Right renal cortex interstitium (tissue), 3 donors: ENCODE data around the gene PPP2R2C. TPM values are rescaled to one million over a fixed set of nuclear protein-coding genes. Genes with fewer than 3 reads are reported as not detected.

ENCODE experiments used
- DNase-seq, 3 donors: peaks; one replicate each; pipeline ENCODE4 v3.0.0-alpha.2; 2013; ENCODE audit warnings: low read depth in 3 of 3, low spot score in 2 of 3
- polyA plus RNA-seq, 3 donors: library from polyadenylated mRNA; unstranded; fragments of 120-200 nt; gene quantifications; one replicate each; pipeline ENCODE4 v1.2.1, GENCODE V29; 2013; ENCODE audit not compliant: insufficient read length in 3 of 3

PPP2R2C gene
- polyA plus RNA-seq, 3 donors = 0.22 to 0.62 (median 0.39) TPM

DNA sequence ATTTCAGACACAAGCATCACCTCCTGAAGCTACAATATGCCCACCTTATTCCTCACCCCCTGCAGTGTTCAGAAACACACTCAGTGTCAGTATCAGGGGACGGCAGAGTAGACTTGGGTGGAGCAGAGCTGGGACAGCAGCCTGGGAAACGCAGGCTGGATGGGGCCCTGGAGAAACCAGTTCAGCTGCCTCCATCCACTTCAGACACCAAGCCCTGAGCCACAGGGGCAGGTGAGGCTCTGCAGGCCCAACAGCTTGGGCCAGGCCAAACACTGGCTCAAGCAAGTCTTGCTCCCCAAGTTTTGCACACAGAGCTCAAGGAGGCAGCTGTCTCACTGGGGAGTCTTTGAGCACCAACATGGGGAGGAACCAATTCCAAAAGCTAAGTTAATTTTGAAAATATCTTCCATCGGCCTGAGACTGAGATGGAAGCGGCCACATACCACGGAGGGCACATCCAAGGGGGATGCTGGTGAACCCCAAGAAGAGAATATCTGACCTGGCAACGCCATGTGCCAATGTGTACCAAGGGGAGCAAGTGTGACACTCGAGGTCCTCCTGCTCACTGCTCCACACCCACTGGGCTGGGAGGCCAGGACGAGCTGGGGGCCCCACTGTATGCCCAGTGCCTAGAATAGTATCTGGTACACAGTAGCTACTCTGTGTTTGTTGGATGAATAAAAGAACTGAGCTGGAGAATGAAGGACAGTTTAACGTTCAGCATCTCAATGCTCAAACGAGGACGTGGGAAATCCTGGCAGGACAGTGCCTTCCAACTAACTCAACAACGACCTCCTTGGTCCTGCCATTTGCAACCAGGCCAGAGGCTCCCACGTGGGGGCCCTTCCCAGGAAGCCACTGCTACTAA, 45.6 kb downstream of the PPP2R2C start:
- DNase-seq = no peak

DNA sequence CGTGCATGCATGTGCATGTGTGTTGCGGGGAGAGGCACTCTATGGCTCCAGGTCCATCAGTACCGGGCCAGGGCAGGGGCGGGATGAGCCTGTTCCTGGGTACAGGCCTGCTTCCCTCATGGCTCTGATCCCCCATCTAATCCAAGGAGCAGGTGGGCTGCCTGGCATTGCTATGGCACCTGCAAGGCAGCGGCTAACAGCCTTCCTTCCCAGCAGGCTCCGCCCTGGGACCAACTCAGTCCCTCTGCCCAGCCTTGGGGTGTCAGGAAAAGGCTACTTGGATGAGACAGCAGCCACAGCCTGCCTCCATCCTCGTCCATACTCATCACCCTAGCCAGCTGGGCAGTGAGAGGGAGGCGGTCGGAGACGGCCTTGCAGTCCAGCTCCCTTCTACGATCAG, 46.5 kb downstream of the PPP2R2C start:
- no peak for DNase-seq

DNA sequence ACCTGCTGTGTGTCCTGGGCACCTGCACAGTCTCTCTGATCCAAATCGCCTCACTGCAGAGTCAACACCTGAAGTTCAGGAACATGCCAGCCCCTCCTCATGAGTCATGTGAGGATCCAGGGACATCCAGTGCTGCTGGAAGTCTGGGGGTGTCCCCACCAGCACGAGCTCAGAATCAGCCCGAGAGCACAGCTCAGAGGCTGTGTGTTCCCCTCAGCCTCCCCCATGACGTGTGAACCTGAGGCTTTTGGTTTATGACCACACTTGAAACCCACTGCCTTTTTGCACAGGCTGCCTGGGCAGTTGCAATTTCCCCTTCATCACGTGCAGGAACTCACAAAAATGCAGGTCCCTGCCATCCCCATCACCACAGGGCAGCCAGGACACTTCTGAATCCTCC, 47.1 kb downstream of the PPP2R2C start:
- DNase-seq = no peak

DNA sequence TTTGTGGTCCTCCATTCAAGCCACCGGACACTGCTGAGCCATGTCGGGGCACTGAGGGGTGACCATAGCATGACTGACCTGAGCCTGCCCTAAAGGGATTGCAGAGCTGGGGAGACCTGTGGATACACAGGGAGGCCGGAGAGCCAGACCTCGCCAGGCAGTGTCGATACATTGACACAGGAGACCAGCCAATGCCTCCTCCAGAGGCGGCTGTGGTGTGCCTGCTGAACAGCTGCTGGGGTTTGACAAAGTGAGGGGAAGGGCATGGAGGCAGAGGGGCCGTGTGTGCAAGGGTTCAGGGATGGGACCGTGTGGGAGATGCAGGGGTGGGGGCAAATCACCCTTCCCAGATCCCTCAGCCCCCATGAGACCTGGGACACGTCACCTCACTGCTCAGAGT, 48.0 kb downstream of the PPP2R2C start:
- DNase-seq = no peak

DNA sequence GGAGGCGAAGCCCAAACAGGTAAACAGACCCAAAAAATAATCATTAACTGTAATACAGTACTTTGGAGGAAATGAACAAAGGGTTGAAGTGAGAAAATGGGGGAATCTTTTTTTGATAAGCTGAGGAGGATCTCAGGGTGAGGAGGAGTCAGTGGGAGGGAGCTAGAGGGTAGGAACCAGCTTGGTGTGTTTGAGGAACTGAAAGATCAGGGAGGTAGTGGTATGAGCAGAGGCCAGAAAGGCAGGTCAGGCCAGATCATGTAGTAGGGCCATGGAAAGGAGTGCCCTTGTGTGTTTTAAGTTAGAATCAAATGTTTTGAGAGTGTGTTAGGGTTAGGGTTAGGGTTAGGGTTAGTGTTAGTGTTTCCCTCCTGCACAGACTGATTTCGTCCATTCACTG, 48.8 kb downstream of the PPP2R2C start:
- no peak for DNase-seq

DNA sequence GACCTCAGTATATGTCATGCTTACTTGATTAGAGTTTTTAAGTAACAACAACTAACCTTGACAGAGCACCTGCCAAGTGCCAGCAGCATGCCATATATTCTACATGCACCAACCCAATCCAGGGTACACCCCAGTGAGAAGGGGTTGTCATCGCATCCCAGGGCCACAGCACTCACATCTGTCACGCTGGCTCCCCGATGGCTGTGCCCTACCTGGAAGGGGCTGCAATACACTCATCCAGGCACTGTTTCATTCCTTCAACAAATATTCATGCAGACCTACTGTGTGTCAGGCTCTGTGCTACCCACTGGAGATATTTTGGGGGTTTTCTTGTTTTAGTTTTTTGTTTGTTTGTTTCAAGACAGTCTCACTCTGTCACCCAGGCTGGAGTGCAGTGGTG, 49.5 kb downstream of the PPP2R2C start:
- DNase-seq = no peak

DNA sequence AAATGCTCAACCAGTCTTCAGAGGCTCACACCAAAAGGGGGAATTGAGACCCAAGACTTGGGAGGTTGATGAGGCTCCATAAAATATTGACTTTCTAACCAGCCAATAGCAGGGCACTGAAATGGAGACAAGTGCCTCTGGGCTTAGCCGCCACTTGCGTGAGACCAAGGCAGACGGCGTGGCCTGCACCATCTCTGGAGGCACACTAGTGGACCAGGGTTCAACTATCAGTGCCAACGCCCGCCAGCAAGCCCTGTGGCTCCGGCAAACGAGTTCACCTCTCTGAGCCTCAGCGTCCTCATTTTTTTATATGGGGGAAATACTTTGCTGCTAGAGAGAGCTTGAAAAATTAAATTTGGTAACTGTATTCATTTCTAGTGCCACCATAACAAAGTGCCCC, 50.3 kb downstream of the PPP2R2C start:
- DNase-seq = no peak

DNA sequence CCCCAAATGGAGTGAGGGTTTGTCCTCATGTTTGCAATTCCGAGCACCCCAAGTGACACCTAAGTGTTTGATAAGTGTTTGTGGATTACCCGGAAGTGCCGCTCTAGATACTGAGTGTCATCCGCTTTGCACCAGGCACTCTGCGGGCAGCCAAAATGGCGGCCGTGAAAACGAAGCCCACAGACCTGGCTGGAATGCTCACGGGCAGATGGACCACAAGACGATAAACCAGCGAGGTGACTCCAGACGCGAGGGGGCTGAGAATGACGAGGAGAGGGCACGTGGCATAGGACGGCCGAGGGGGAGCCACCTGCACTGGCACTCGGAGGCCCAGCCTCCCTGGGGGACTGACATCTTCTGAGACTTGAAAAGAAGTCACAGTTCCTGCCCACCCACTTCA, 51.0 kb downstream of the PPP2R2C start:
- no peak for DNase-seq

DNA sequence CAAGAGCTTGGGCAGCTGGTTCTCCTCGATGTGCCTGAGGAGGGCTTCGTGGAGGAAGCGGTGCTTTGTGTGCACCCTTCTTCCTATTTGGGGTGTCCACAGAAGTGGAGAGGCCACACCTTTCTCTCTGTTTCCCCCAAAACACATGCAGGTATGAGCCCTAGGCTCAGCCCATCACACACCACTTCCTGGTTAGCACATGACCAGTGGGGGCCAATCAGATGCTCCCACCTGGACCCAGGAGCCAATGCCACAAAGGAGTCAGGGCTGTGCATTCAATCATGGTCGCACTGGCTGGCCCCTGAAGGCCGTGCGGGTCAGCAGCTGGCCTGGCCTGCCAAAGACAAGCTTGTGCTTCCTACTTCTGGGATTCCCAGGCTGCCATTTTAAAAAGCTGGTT, 51.4 kb downstream of the PPP2R2C start:
- DNase-seq = no peak

DNA sequence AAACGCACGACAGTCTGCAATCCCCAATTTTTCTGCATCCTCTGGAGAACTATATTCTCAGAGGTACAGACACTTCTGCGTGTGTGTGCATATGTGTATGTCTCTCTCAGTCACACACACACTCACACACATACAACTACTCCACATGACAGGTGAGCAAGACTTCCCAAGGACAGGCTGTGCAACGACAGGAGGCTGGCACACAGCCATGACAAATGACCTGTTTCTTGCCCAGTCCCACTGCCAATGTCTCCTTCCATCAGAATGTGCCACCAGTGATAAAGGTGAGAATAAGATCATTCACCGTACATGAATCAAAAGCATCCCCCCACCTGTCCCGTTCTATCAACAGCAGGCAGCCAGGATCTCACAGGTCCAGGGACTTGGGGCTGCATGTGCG, 52.4 kb downstream of the PPP2R2C start:
- no peak for DNase-seq

DNA sequence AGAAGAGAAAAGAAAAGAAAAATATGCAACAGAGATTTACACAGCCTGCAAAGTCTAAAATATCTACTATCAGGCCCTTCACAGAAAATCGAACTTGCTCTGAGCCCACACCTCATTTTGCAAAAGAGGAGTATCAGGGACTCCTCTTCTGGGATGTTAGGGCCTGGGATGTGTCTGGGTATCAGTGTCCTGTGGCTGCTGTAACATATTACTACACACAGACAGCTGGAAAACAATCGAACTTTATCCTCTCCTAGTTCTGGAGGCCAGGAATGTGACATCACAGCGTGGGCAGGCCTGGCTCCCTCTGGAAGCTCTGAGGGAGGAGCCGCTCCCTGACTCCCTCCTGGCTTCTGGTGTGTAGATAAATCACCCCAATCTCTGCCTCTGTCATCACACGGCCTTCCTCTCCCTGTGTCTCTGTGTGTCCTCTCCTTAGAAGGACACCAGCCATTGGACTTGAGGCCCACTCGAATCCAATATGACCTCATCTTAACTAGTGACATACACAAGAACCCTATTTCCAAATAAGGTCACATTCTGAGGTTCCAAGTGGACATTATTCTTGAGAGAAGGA, 52.9 kb downstream of the PPP2R2C start:
- peak in 1 of 3 donors; percentile 10 for DNase-seq

DNA sequence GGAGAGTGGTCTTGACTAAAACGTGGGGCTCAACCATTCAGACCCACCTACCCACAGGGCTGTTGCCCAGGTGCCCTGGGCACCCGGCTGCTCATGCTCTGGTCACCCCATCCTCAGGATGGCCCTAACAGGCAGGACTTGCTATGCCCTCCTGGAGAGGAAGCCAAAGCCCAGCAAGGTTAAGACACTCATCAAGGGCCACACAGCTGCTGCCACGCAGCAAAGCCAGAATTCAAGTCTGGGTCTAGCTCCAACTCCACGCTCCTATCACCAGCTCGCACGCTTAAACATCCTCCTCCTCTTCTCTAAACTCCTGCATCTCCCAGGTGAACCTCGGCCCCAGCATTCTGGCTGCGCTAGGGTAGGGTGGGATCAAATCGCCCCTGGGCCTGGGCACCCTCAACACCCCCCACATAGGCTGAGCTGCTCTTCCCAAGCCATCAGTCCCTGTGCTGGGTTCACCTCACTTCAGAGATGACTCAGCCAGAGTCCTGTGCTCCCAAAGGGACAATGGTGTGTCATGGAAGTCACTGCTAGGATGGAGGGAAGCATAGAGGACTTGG, 54.1 kb downstream of the PPP2R2C start:
- no peak for DNase-seq

DNA sequence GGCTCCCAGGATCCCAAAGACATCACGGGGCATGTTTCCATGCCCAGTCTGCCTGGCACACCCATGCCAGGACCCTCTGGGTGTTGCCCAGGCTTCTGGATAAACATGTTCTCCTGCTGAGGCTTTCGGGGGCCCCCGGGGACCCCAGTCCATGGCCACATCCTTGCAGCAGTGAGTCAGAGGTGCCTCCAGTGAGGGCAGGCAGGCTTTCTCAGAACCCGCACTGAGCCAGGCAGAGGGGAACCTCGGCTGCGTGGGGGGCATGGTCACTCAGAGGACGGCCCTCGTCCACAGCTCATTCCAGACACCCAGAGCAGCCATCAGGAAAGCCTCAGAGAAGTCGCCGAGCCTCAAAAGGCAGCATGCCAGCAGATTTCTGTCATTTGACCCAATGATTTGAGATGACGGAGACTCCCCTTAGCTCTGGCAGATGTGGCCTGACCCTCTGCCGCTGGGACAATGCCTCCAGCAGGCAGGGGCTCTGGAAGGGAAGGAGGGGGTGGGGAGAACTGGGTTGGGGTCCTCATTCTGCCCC, 54.8 kb downstream of the PPP2R2C start:
- DNase-seq = peak in 1 of 3 donors; percentile 19

DNA sequence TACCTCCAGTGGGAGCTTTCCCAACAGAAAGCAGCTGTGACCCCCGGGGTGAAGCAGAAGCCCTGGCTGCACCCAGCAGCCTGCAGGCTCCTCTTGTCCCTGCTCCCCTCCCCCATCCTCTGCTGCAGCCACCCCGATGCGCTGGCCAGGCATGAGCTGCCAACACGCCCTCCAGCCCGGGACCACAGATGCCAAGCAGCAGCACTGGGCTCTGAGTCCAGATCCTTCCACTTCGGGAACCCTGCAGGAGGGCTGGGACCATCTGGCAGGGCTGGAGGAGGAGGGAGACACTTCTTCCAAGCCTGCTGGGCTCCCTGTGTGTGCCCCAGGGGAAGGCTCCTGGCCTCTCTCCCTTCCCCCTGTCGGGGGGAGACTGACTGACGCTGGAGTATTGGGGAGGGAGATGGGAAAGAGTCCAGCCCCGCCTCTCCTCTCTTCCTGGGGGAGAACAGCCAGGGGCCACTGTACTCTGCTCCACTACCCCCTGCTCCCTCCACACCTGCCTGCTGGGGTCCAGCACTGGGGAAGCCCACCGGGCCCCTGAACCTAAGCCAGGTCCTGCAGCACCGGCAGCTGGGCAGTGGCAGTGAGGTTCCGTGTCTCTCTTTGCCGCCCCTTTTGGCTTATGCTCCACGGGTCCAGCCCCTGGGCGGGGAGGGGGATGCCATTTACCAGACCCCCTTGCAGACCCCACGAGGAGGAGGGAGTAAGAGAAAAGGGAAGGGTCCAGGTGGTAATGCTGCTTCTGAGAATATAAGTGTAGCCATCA, 55.7 kb downstream of the PPP2R2C start:
- no peak for DNase-seq

DNA sequence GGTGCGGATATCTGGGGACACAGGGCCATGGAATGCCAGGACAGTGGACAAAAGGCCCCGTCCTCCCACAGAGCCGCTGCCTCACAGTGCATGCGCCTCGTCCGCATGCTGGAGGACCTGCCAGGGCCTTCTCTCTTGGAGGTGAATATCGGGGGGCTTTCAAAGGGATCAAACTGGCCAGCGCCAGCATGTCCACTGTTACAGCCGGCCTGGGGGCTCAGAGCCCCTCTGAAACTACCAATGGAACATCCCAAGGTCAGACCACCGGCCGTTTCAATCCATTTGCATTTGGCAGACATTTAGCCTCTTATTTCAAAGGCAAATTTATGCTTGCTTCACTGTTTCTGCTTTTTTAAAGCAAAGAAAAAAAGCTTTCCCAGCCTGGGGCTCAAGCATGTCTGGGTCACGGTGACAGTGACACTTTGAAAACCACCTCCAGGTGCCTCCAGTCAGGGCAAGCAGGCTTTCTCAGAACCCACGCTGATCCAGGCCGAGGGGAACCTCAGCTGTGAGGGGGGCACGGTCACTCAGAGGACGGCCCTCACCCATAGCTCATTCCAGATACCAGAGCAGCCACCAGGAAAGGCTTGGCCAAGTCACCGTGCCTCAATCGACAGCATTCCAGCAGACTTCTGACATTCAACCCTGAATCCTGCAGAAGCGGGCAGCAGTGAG, 57.2 kb downstream of the PPP2R2C start:
- no peak for DNase-seq

DNA sequence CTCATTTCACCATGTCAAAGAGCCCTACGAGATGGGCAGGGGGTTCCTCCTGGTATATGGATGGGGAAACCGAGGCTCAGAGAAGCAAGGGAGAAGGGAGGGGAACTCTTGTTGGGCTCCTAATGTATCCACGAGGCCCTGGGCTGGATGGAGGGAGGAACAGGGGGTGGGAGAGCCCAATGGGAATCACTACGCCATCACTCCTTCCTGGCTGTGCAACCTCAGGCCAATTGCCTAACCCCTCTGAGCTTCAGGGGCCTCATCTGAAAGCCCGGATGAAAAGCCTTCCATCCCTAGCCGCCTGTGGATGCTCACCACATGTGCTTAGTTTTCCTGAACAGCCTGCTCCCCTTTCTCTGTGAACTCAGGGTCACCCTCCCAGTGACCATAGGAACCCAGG, 57.8 kb downstream of the PPP2R2C start:
- DNase-seq = no peak

DNA sequence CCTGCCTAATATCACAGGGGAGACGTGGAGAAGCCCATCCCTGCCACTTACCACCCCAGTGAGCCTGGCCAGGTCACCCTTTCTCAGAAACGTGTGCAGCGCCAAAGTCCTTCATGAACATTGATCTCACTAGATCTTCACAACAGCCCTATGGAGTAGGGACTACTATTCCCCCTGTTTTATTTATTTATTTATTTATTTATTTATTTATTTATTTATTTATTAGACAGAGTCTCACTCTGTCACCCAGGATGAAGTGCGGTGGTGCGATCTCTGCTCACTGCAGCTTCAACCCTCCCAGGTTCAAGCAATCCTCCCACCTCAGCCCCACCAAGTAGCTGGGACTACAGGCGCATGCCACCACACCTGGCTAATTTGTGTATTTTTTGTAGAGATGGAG, 61.8 kb downstream of the PPP2R2C start:
- DNase-seq = no peak

DNA sequence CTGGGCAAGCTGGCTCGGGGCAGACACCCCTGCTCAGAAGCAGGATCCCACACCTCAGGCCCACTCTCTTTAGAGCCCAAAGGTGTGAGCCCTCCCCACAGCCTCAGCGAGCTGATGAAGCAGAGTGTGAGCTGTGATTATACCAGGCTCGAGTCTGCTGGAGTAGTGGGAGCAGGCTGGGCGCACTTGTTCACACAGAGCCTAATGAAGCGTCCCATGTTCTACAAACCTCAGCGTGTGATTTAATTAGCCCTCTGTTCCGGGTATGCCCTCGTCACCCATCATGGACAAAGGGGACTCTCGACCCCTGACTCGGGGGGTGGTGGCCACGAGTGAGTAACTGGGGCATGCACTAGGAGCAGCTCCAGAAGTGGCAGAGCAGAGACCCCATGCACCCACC, 62.3 kb downstream of the PPP2R2C start:
- DNase-seq = no peak

DNA sequence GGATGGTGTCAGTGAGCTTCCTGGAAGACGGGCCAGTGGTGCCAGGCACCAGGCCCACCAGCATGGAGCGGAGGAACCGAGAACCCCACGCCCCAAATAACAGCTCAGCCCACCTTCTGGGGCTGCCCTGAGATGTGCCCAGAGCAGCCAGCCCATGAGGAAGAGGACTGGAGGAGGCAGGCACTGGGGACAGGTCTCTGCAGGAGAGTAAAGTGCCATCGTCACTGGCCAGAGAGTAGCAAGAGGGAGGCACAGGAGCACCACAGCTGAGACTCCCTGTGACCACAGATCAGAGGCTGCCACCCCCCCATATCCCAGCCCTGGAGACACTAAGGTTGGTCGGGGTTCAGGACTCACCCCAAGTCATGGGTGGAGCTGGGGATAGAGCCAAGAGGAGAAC, 63.0 kb downstream of the PPP2R2C start:
- DNase-seq = no peak

DNA sequence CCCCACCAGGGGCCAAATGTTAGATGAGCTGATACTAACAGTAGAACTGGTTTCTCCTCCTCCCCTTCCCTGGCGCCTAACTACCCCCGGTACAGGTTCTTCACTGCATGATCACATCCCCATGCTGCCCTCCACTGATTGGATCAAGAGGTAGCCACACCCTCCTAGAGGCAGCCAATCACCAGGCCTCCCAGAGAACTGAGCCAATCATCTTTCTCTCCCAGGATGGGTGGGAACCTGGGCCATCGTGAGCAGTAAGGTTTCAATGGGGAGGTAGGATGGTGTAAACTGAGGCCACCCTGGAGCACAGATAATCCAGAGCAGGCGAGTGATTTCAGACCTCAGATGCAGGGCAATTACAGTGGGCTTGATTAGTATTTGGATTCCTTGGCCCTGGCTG, 64.2 kb downstream of the PPP2R2C start:
- no peak for DNase-seq

DNA sequence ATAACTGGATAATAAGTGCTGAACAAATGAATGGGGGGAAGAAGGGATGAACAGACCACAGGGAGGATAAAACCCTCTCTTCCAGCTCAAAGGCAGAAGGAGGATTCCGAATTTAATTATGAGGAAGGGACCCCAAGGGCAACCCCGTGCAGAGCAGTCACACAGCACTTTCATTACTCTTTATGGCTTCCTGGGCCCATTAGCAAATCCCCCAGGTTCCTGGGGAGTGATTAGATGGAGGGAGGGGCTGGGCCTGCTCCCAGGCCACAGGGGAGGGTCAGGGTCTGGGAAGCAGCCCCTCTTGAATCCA, 67.1 kb downstream of the PPP2R2C start:
- DNase-seq = no peak
